Lung (tissue), 12 donors: Measurements from ENCODE around the gene PEX7. TPM values are rescaled to one million over a fixed set of nuclear protein-coding genes. Genes with fewer than 3 reads are reported as not detected.

ENCODE experiments used
- ATAC-seq: fragments of 200-7000 bp; cut with Tn5 transposase; one replicate; pipeline ENCODE4 v1.9.1; 2020; ENCODE audit warnings: moderate number of reproducible peaks; ENCODE audit not compliant: insufficient read depth, low FRiP score
- DNase-seq, 3 donors: peaks; one replicate each; pipeline ENCODE4 v3.0.0-alpha.2; 2013 to 2017
- H3K27ac ChIP-seq, 2 donors: one replicate each; pipeline ENCODE4 v1.5.1; 2013; ENCODE audit warnings: mild to moderate bottlenecking in 2 of 2, moderate library complexity in 2 of 2, control low read depth in 1 of 2, inconsistent platforms in 1 of 2, low read depth in 1 of 2, low read length in 1 of 2
- H3K27me3 ChIP-seq, 3 donors: one replicate each; pipeline ENCODE4 v1.5.1; 2013; ENCODE audit warnings: low read length in 2 of 3; ENCODE audit not compliant: control insufficient read depth in 3 of 3, insufficient read depth in 3 of 3
- H3K36me3 ChIP-seq, 4 donors: one replicate each; pipeline ENCODE4 v1.5.1; 2013; ENCODE audit warnings: low read length in 4 of 4, mild to moderate bottlenecking in 1 of 4, moderate library complexity in 1 of 4; ENCODE audit not compliant: control insufficient read depth in 4 of 4, insufficient read depth in 4 of 4
- H3K4me1 ChIP-seq, 5 donors: one replicate each; pipeline ENCODE4 v1.5.1; 2013; ENCODE audit warnings: low read length in 5 of 5, mild to moderate bottlenecking in 2 of 5, moderate library complexity in 1 of 5; ENCODE audit not compliant: control insufficient read depth in 5 of 5, insufficient read depth in 5 of 5
- H3K4me3 ChIP-seq: one replicate; pipeline ENCODE4 v1.5.1; 2013; ENCODE audit warnings: mild to moderate bottlenecking, control low read depth, moderate library complexity
- H3K9ac ChIP-seq, 2 donors: one replicate each; pipeline ENCODE4 v1.5.1; 2013; ENCODE audit warnings: low read length in 2 of 2, control low read depth in 1 of 2; ENCODE audit not compliant: insufficient read depth in 1 of 2
- H3K9me3 ChIP-seq, 4 donors: one replicate each; pipeline ENCODE4 v1.5.1; 2013; ENCODE audit warnings: low read length in 3 of 4, mild to moderate bottlenecking in 1 of 4, moderate library complexity in 1 of 4; ENCODE audit not compliant: control insufficient read depth in 4 of 4, insufficient read depth in 3 of 4
- CTCF ChIP-seq: IDR thresholded peaks from 2 replicates; pipeline ENCODE4 v1.5.1; 2012; ENCODE audit warnings: mild to moderate bottlenecking; ENCODE audit errors: control extremely low read depth, extremely low read depth
- WGBS, 2 donors: extraction: QIAGEN DNeasy Blood & Tissue Kit; methylation state at CpG; one replicate each; pipeline ENCODE4 v1.1.7; 2013; 5-methylcytosine and 5-hydroxymethylcytosine counted together
- polyA plus RNA-seq, 2 donors: library from polyadenylated mRNA; stranded (reverse); fragments of 200-250 nt; gene quantifications; one replicate each; pipeline ENCODE4 v1.2.1, GENCODE V29; 2013
- total RNA-seq, 2 donors: library from RNA; depleted of rRNA in 1 of 2; stranded (reverse); fragments of >200 nt in 1 of 2; gene quantifications; one replicate each; pipeline ENCODE4 v1.2.1, GENCODE V29; 2014 to 2021
- donor health status: control.
- donor health status: control.
- donor health status: Bipolar disorder and iron deficiency.
- donor health status: healthy.
- donor health status: DM: yes; HTN: yes; CAD: no.

Gene PEX7
- total and polyA plus RNA-seq, 4 donors = 4.8 to 12.5 (median 9.5) TPM

GRCh38 chr6:136889271-136890193, 67.1 kb downstream of the PEX7 start:
- Histone ChIP-seq H3K27me3 (no peaks in the 10 kb centered on the region), H3K9ac (no peak overlapping the region), H3K4me3 (no peak overlapping the region), H3K9me3 (peaks cover 0 to 2% (median 0%) of the 10 kb centered on the region in 4 donors), H3K36me3 (no peaks in the 10 kb centered on the region), H3K4me1 (peaks cover 0 to 46% (median 13%) of the 10 kb centered on the region in 5 donors), H3K27ac (no peak overlapping the region)
- no peak for DNase-seq
- ATAC-seq = no peak
- no peak for TF ChIP-seq CTCF
- WGBS, 2 donors = 37 to 55% methylated on average over 6 of the region's 6 CpGs

- Histone ChIP-seq H3K27ac (no peak overlapping the region), H3K9me3 (peaks cover 0 to 2% (median 0%) of the 10 kb centered on the region in 4 donors), H3K4me3 (no peak overlapping the region), H3K4me1 (peaks cover 0 to 41% (median 13%) of the 10 kb centered on the region in 5 donors), H3K36me3 (no peaks in the 10 kb centered on the region), H3K9ac (no peak overlapping the region), H3K27me3 (no peaks in the 10 kb centered on the region)
- TF ChIP-seq CTCF = no peak
- WGBS, 2 donors = 39 to 60% methylated on average over 4 of the region's 4 CpGs
- ATAC-seq = no peak
- peak; percentile 20 to 50 (median 48) for DNase-seq
Observed at GRCh38 chr6:136890194-136890839, 67.9 kb downstream of the PEX7 start.

GRCh38 chr6:136890986-136891385, 68.6 kb downstream of the PEX7 start:
- H3K4me3 ChIP-seq = no peak overlapping the region
- ATAC-seq (no peak), DNase-seq (no peak)
- H3K9ac ChIP-seq = no peak overlapping the region
- H3K36me3 ChIP-seq = no peaks in the 10 kb centered on the region
- no peaks in the 10 kb centered on the region for H3K27me3 ChIP-seq
- peaks cover 0 to 2% (median 0%) of the 10 kb centered on the region in 4 donors for H3K9me3 ChIP-seq
- no peak overlapping the region for H3K27ac ChIP-seq
- TF ChIP-seq CTCF = no peak
- H3K4me1 ChIP-seq = peaks cover 0 to 38% (median 13%) of the 10 kb centered on the region in 5 donors
- 76 to 84% methylated on average over 3 of the region's 3 CpGs for WGBS, 2 donors
